ENCODE data around the gene HPGDS.

DNA sequence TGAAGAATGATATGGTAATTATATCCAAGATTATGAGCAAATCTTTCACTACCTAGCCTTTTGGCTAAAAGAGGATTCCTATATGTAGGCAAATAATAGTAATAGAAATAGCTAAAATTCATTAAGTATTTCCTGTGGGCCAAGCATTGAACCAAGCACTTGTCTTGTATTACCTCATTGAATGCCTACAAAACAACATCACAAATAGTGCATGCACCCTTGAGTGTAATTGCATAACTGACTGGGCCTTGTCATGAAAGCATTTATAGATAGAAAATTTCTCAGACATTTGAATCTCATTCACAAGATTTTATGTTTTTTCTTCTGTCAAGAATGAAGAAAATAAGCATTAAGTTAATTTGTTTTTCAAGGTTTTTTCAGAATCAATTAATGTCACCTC is 3.9 kb upstream of the HPGDS start:
- TF ChIP-seq, protein P1, sequence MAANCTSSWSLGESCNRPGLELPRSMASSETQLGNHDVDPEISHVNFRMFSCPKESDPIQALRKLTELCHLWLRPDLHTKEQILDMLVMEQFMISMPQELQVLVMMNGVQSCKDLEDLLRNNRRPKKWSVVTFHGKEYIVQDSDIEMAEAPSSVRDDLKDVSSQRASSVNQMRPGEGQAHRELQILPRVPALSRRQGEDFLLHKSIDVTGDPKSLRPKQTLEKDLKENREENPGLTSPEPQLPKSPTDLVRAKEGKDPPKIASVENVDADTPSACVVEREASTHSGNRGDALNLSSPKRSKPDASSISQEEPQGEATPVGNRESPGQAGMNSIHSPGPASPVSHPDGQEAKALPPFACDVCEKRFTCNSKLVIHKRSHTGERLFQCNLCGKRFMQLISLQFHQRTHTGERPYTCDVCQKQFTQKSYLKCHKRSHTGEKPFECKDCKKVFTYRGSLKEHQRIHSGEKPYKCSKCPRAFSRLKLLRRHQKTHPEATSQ (tag by site-specific recombination; IDR thresholded peaks at IDR 0.05) = no peak
- TF ChIP-seq MYNN (tag by site-specific recombination; IDR thresholded peaks at IDR 0.05; ENCODE audit: borderline replicate concordance) (no peak), CTCF (tag by site-specific recombination; IDR thresholded peaks at IDR 0.05) (no peak), TCF7L2 (IDR thresholded peaks at IDR 0.05; ENCODE audit: borderline replicate concordance, low read depth, low read length) (no peak), ZNF423 (tag by site-specific recombination; IDR thresholded peaks at IDR 0.05) (no peak)
